HG03196 (cell line): ENCODE data around the gene MSGN1.

Source experiments
- ATAC-seq: cut with Tn5 transposase; IDR thresholded peaks from one replicate; pipeline ENCODE4 v1.9.1; 2021; ENCODE audit not compliant: unreplicated experiment

The MSGN1 gene

GRCh38 chr2:17846676-17847075, 30.4 kb downstream of the MSGN1 start:
- ATAC-seq, result no peak

GRCh38 chr2:17847236-17847635, 31.0 kb downstream of the MSGN1 start:
- ATAC-seq, result no peak

- no peak for ATAC-seq
These were observed 33.0 kb downstream of the MSGN1 start for GRCh38 chr2:17849275-17849674.

- no peak for ATAC-seq
These were observed 33.9 kb downstream of the MSGN1 start for GRCh38 chr2:17850151-17850550.

GRCh38 chr2:17851731-17852585, 35.7 kb downstream of the MSGN1 start:
- ATAC-seq, result peak; percentile 82

GRCh38 chr2:17853799-17854198, 37.5 kb downstream of the MSGN1 start:
- ATAC-seq, result no peak

GRCh38 chr2:17857021-17857420, 40.8 kb downstream of the MSGN1 start:
- no peak for ATAC-seq

- no peak for ATAC-seq
These were observed 41.8 kb downstream of the MSGN1 start for GRCh38 chr2:17858064-17858463.

- ATAC-seq, result no peak
These were observed 47.3 kb downstream of the MSGN1 start for GRCh38 chr2:17863539-17863938.

- ATAC-seq, result no peak
These were observed 48.4 kb downstream of the MSGN1 start for GRCh38 chr2:17864676-17865075.

- no peak for ATAC-seq
These were observed 50.9 kb downstream of the MSGN1 start for GRCh38 chr2:17867133-17867532.
